Large intestine (tissue), 3 donors: ENCODE results near the gene DENND1A. TPM values are rescaled to one million over a fixed set of nuclear protein-coding genes. Genes with fewer than 3 reads are reported as not detected.

Source experiments
- DNase-seq, 2 donors: peaks; one replicate each; pipeline versions ENCODE4 v3.0.0 to v3.0.0-alpha.2; 2013
- H3K27ac ChIP-seq: one replicate; pipeline ENCODE4 v1.5.1; 2013; ENCODE audit warnings: low read length
- H3K27me3 ChIP-seq: 2 replicates; pipeline ENCODE4 v1.6.1; 2013; ENCODE audit warnings: low read length; ENCODE audit not compliant: control insufficient read depth, insufficient read depth
- H3K36me3 ChIP-seq: 2 replicates; pipeline ENCODE4 v1.6.1; 2013; ENCODE audit warnings: low read length; ENCODE audit not compliant: control insufficient read depth, insufficient read depth
- H3K4me1 ChIP-seq: one replicate; pipeline ENCODE4 v1.6.1; 2013; ENCODE audit warnings: low read length; ENCODE audit not compliant: control insufficient read depth, insufficient read depth
- H3K4me3 ChIP-seq: one replicate; pipeline ENCODE4 v1.5.1; 2013; ENCODE audit warnings: low read length
- H3K9me3 ChIP-seq: one replicate; pipeline ENCODE4 v1.6.1; 2013; ENCODE audit warnings: mild to moderate bottlenecking, low read depth, low read length, moderate library complexity; ENCODE audit not compliant: control insufficient read depth
- WGBS: methylation state at CpG from one replicate; pipeline ENCODE4 v1.1.5; 2013; ENCODE audit warnings: low lambda C conversion rate; ENCODE audit not compliant: insufficient coverage; 5-methylcytosine and 5-hydroxymethylcytosine counted together
- polyA plus RNA-seq: library from polyadenylated mRNA; unstranded; fragments of 120-200 nt; gene quantifications from one replicate; pipeline ENCODE4 v1.2.1, GENCODE V29; 2013

Gene DENND1A
- polyA plus RNA-seq, 1 donor = 29.7 TPM

DNA sequence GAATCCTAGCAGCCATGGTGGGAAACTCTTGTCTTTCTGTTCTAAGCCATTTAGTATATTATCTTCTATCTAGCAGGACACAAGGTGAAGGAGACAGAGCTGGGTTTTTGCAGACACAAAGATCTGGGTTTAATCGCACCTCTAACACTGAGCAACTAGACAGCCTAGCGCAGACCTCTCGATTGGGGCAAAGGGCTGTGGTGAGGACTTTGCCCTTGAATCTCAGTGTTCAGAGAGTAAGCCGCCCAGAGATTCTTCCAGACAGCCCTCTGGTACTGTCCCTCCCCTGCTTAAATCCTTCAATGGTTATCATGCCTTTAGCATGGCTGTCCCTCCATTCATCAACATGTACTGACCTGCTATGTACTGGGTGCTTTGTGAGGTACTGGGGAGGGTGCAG, 445.8 kb downstream of the DENND1A start:
- peak; percentile 81 to 91 for DNase-seq

DNA sequence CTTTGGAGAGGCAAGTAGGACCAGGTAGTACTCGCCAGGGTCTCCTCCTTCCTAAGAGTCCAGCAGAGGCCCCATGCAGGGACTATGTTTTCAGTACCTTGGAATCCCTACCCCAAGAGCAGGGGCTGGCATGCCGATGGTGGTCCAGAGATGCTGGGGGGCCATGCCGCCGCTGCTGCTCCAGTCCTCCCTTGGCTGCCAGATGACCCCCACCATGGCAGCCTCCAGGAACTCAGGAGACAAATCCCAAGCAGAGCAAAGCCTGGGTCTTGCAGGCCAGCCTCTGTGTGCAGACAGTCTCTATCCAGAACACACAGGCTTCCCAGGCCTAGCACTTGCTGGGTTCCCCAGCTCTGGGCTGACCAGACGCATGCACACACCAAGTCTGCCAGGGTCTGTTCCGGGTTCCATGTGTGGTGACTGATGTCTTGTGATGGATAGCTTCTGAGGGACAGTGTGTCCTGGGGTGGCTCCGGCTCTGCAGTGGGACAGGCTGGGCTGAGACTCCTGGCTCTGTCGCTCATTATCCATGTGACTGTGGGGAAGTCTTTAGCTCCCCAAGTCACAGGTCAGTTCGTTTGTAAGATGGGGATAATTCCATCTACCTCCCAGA, 446.6 kb downstream of the DENND1A start:
- no peaks in the 10 kb centered on the region for H3K36me3 ChIP-seq
- no peaks in the 10 kb centered on the region for H3K27me3 ChIP-seq
- peak in 1 of 2 donors; percentile 43 for DNase-seq
- no peak overlapping the region for H3K4me3 ChIP-seq
- peak overlapping the region; percentile 90 for H3K27ac ChIP-seq
- no CpG with 5 or more reads among the region's 9 CpGs for WGBS
- peaks cover 66% of the 10 kb centered on the region for H3K4me1 ChIP-seq
- H3K9me3 ChIP-seq = no peaks in the 10 kb centered on the region

More for the DNA sequence above, 445.8 kb downstream of the DENND1A start:
- Histone ChIP-seq H3K9me3 (no peaks in the 10 kb centered on the region), H3K4me3 (no peak overlapping the region), H3K27me3 (no peaks in the 10 kb centered on the region), H3K36me3 (no peaks in the 10 kb centered on the region), H3K4me1 (peaks cover 58% of the 10 kb centered on the region), H3K27ac (peak overlapping the region; percentile 90)
- WGBS = no CpG with 5 or more reads among the region's 4 CpGs

DNA sequence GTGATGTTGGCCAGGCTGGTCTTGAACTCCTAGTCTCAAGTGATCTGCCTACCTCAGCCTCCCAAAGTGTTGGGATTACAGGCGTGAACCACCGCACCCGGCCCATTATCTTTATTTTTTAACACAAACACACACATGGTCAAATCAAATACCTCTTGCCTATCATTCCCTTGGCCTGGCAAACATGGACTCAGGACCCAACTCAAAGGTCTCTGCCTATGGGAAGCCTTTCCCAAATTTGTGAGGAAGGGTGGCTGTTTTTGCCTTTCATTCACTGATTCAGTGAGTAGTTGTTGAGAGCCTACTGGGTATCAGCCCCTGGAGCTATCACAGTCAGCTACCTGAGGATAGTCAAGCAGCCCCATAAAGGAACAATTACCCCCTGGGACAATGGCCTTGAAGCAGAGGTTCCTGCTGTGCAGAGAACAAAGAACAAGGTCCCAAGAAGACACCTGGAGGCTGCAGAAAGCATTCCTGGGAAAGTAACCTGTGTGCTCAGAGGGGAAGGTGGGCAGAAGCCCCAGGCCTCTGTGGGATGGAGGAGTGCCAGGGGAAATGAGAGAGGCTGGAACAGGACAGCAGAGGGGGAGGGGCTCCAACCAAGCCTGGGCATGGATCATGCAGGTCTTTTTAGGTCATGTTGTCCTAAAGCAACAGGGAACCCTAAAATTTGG, 447.5 kb downstream of the DENND1A start:
- WGBS = no CpG with 5 or more reads among the region's 3 CpGs
- Histone ChIP-seq H3K4me3 (no peak overlapping the region), H3K4me1 (peaks cover 71% of the 10 kb centered on the region), H3K27me3 (no peaks in the 10 kb centered on the region), H3K36me3 (no peaks in the 10 kb centered on the region), H3K9me3 (no peaks in the 10 kb centered on the region), H3K27ac (peak overlapping the region; percentile 90)
- peak in 1 of 2 donors; percentile 71 for DNase-seq

DNA sequence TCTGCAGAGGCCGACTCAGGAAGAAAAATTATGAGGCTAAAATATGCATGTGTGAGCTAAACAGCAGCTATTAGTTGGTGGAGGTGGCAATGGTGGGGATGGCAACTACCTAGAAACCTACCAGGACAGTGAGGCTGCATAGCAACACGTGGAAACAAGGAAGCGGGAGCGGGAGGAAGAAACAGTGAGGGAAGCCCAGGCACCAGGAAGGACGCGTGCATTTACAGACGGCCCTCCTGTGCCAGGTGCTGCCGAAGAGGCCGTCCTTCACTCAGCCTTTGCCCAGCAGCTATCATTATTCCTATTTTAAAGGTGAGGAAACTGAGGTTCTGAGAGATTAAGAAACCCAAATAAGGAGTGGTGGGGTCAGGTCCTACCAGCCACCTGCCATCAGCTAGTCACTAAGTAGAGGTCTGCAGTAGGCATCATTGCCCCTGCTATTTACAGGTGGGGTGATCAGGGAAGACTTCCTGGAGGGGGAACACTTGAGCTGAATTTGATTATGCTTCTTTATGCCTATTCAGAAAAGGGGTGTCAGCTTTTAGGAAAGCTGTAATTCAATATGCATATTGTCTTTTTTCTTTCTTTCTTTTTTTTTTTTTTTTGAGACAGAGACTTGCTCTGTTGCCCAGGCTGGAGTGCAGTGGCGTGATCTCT, 448.6 kb downstream of the DENND1A start:
- Histone ChIP-seq H3K4me1 (peaks cover 66% of the 10 kb centered on the region), H3K27ac (no peak overlapping the region), H3K36me3 (no peaks in the 10 kb centered on the region), H3K4me3 (no peak overlapping the region), H3K27me3 (no peaks in the 10 kb centered on the region), H3K9me3 (no peaks in the 10 kb centered on the region)
- no peak for DNase-seq
- WGBS = no CpG with 5 or more reads among the region's 10 CpGs

DNA sequence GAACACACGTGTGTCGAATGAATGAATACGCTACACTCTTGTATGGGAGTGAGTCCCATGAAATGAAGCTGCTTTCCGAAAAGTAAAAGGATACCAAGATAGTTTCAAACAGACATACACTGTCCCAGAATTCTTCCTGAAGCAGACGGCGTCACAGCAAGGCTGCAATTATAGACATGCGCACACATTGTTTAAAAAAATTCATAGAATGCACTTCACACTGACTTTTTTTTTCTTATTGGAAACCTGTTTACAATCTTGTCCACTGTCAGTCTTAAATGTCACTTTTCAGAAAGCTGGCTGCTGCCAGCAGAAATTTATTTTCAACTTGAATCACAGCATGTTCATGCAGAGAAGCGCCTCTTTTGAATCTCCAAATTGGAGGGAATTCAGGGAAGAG, 449.1 kb downstream of the DENND1A start:
- peaks cover 60% of the 10 kb centered on the region for H3K4me1 ChIP-seq
- H3K9me3 ChIP-seq = no peaks in the 10 kb centered on the region
- no CpG with 5 or more reads among the region's 8 CpGs for WGBS
- no peak overlapping the region for H3K4me3 ChIP-seq
- no peaks in the 10 kb centered on the region for H3K27me3 ChIP-seq
- no peak for DNase-seq
- no peak overlapping the region for H3K27ac ChIP-seq
- H3K36me3 ChIP-seq = no peaks in the 10 kb centered on the region

DNA sequence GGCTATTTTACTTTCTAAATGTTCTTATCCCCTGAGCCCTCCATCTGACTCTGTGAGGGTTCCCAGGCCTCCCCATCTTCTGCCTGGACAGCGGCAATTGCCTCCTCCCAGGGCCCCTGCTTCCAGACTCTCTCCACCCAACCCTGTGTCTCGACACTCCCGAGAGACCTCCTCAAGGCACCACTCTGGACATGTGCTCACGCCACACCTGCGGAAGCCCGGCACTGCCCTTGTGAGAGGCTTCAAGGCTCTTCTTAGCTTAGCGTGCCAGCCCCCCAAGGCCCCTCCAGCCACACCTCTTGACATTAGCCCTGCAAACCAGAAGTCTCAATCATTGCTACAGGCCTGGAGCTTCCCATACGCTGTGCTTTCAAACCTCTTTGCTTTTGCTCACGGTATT, 449.8 kb downstream of the DENND1A start:
- Histone ChIP-seq H3K27me3 (no peaks in the 10 kb centered on the region), H3K36me3 (no peaks in the 10 kb centered on the region), H3K4me3 (no peak overlapping the region), H3K27ac (no peak overlapping the region), H3K9me3 (no peaks in the 10 kb centered on the region), H3K4me1 (peaks cover 53% of the 10 kb centered on the region)
- no peak for DNase-seq
- 100% methylated on average over 2 of the region's 9 CpGs for WGBS

DNA sequence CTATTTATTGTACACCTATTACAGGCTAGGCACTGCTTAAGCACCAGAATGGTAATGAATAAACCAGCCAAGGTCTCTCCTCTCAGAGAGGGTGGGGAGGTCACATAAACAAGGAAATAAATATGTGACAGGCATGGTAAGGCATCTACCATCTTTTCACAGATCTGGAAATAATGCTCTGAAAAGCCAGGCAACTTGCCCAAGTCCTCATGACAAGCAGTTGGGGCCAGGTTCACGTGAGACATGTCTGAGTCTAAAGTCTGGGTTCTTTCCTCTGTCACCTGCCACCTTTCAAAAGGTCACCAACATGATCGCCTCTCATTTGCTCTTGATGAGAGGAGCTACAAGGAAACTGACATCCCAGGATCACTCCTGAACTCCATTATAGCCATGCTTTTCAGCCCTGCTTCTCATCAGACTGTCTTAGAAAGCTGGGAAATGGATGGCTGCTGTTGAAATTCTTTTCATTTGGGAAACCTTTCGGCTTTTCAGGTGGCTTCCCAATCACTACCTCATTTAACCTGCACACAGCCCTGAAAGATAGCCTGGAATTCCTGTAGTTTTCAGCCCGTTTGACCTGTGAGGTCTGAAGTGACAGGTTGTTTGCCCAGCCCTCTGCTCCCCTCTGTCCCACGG, 450.8 kb downstream of the DENND1A start:
- Histone ChIP-seq H3K4me1 (peaks cover 44% of the 10 kb centered on the region), H3K9me3 (no peaks in the 10 kb centered on the region), H3K36me3 (no peaks in the 10 kb centered on the region), H3K27me3 (no peaks in the 10 kb centered on the region), H3K27ac (peak overlapping the region; percentile 81), H3K4me3 (no peak overlapping the region)
- WGBS = no CpG with 5 or more reads among the region's 5 CpGs
- DNase-seq = peak; percentile 82 to 93

DNA sequence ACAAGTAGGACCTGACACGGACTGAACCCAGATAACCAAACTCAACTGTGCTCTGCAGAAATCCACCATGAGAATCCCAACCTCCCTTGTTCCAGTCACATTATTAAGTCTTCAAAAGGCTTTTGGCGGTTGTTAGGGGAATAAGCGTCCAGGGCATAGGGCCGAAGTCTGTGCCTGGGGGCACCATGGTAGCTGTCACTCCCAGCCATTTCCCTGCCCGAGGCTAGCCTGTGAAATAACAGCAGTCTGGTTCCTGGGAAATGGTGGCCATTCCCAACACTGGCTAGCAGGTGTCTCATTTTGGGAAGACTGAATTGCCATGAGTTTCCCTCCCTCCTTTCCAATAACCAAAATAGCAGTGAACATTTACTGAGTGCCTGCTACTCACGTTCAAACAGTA, 451.8 kb downstream of the DENND1A start:
- Histone ChIP-seq H3K4me3 (no peak overlapping the region), H3K4me1 (peaks cover 36% of the 10 kb centered on the region), H3K27me3 (no peaks in the 10 kb centered on the region), H3K9me3 (no peaks in the 10 kb centered on the region), H3K27ac (peak overlapping the region; percentile 81), H3K36me3 (no peaks in the 10 kb centered on the region)
- no peak for DNase-seq
- no CpG with 5 or more reads among the region's 6 CpGs for WGBS

DNA sequence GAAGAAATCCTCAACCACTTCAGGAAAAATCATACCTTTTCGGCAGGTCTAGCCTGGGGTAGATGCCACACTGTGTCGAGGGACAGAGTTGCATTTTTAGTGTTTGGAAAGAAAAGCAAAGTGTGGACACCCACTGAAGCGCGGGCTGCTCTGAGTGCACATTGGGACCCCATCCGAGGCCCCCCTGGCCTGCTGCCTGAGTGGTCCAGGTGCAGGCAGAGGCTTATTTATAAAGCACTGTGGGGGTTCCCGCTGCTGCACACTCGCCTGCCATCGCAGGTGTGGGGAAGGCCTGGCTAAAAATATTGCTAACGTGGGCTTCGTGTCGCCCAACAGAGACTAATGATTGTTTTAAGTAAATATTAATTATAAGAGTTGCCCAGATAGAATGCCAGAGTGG, 454.5 kb downstream of the DENND1A start:
- no peak overlapping the region for H3K4me3 ChIP-seq
- WGBS = 100% methylated on average over 3 of the region's 11 CpGs
- H3K9me3 ChIP-seq = no peaks in the 10 kb centered on the region
- DNase-seq = no peak
- H3K4me1 ChIP-seq = peaks cover 34% of the 10 kb centered on the region
- no peaks in the 10 kb centered on the region for H3K36me3 ChIP-seq
- H3K27ac ChIP-seq = no peak overlapping the region
- H3K27me3 ChIP-seq = no peaks in the 10 kb centered on the region

DNA sequence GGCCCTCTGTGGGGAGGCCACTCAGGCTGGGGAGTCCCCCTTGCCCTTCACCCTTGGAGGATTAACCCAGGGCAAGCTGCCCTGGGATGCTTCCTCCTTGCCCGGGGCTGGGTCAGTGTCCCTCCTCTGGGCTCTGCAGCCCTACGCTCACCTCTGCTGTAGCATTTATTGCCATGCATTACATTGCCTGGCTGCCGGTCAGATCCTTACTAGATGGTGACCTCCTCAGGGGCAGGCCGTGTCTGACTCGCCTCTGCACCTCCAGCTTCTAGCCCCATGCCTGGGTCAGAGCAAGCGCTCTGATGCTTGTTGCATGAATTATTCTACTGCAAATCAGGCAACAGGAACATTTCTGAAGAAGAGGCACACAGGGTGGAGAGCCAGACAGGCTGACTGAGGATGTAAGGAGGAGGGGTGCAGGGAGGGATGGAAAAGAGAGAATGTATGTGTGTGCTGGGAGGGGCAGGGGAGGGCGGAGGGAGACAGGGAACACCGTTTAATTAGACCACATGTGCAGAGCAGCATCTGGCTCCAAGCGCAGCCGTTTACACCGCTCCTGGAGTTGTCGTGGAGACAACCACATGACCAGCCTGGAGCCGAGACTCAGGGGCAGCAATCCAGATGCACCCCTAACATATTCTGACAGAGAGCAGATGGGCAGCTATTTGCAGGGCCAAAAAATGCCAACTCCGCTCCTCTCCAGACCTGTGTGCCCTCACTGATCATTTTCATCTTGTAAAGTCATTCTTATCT, 456.9 kb downstream of the DENND1A start:
- H3K9me3 ChIP-seq = no peaks in the 10 kb centered on the region
- peak in 1 of 2 donors; percentile 55 for DNase-seq
- H3K36me3 ChIP-seq = no peaks in the 10 kb centered on the region
- no peaks in the 10 kb centered on the region for H3K27me3 ChIP-seq
- H3K27ac ChIP-seq = no peak overlapping the region
- no CpG with 5 or more reads among the region's 14 CpGs for WGBS
- peaks cover 37% of the 10 kb centered on the region for H3K4me1 ChIP-seq
- H3K4me3 ChIP-seq = no peak overlapping the region
